Karpas-422 (cell line): ENCODE measurements around the gene LTK. TPM values are rescaled to one million over a fixed set of nuclear protein-coding genes. Genes with fewer than 3 reads are reported as not detected.
A peak's percentile ranks its signal among the peaks of the same experiment; 100 is the strongest.

Experiments used
- DNase-seq: peaks from one replicate; pipeline ENCODE4 v3.0.0-alpha.2; 2015
- H2AFZ ChIP-seq: fragments of 200-600 bp; sonication (generic); 2 replicates; pipeline ENCODE4 v1.6.1; 2014; ENCODE audit warnings: antibody characterized with exemption, low read length, mixed read lengths
- H3K27ac ChIP-seq: fragments of 200-600 bp; sonication (generic); 2 replicates; pipeline ENCODE4 v1.5.1; 2014; ENCODE audit warnings: mild to moderate bottlenecking, low read length, moderate library complexity
- H3K27me3 ChIP-seq: fragments of 200-600 bp; sonication (generic); 2 replicates; pipeline ENCODE4 v1.6.1; 2014; ENCODE audit warnings: low read length, mixed read lengths
- H3K36me3 ChIP-seq: fragments of 200-600 bp; sonication (generic); 2 replicates; pipeline ENCODE4 v1.6.1; 2014; ENCODE audit warnings: low read length, mixed read lengths; ENCODE audit not compliant: insufficient read depth
- H3K4me1 ChIP-seq: fragments of 200-600 bp; sonication (generic); 2 replicates; pipeline ENCODE4 v1.6.1; 2014; ENCODE audit warnings: mild to moderate bottlenecking, low read length, mixed read lengths
- H3K4me2 ChIP-seq: fragments of 200-600 bp; sonication (generic); 2 replicates; pipeline ENCODE4 v1.6.1; 2014; ENCODE audit warnings: low read length, low read depth, mild to moderate bottlenecking; ENCODE audit not compliant: poor library complexity, severe bottlenecking
- H3K4me3 ChIP-seq: fragments of 200-600 bp; sonication (generic); 2 replicates; pipeline ENCODE4 v1.5.1; 2014; ENCODE audit warnings: mild to moderate bottlenecking, antibody characterized with exemption, low read length, mixed read lengths
- H3K79me2 ChIP-seq: fragments of 200-600 bp; sonication (generic); 2 replicates; pipeline ENCODE4 v1.6.1; 2014; ENCODE audit warnings: mild to moderate bottlenecking, low read length, mixed read lengths
- H3K9ac ChIP-seq: fragments of 200-600 bp; sonication (generic); 2 replicates; pipeline ENCODE4 v1.6.0; 2014; ENCODE audit warnings: low read length
- H3K9me2 ChIP-seq: fragments of 200-600 bp; sonication (generic), shearing (Covaris generic); replicated peaks from 2 replicates; pipeline ENCODE4 v1.6.0; 2014; ENCODE audit warnings: mild to moderate bottlenecking, low read length, moderate library complexity; ENCODE audit not compliant: insufficient read depth
- H3K9me3 ChIP-seq: fragments of 300-700, 200-600 bp; sonication (generic); 2 replicates; pipeline ENCODE4 v1.6.1; 2014; ENCODE audit warnings: low read length, mixed read lengths
- H4K20me1 ChIP-seq: fragments of 200-600 bp; sonication (generic); 2 replicates; pipeline ENCODE4 v1.6.1; 2014; ENCODE audit warnings: mild to moderate bottlenecking, antibody characterized with exemption, low read length, low read depth; ENCODE audit not compliant: insufficient read depth
- total RNA-seq: library from RNA; depleted of rRNA; stranded (reverse); fragments of >200 nt; shearing (Covaris generic); gene quantifications from 2 replicates; pipeline ENCODE4 v1.2.3, GENCODE V29; 2014; ENCODE audit warnings: low replicate concordance

LTK gene
- total RNA-seq, 1 experiment from 2014 or later: 0.78 TPM

DNA sequence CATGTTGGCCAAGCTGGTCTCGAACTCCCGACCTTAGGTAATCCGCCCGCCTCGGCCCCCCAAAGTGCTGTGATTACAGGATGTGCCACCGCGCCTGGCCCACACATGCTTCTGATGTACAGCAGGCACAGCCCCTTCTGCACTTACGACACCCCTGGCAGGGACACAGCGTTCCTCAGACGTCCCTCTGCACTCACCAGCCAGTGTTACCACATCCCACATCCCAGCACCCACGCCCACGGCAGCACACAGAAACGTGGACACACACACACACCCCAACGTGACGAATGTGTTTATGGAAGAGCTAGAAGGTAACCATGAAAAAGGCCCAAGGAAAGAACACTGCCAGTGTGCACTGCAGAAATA, 31.0 kb upstream of the LTK start:
- H3K9ac ChIP-seq: peak overlapping the region; percentile 91
- H3K79me2 ChIP-seq: peaks cover 32% of the 10 kb centered on the region
- H4K20me1 ChIP-seq: no peaks in the 10 kb centered on the region
- H3K9me3 ChIP-seq: no peaks in the 10 kb centered on the region
- no peak for DNase-seq
- peaks cover 15% of the 10 kb centered on the region for H3K4me1 ChIP-seq
- H3K27ac ChIP-seq: no peak overlapping the region
- H2AFZ ChIP-seq: no peak overlapping the region
- H3K27me3 ChIP-seq: no peaks in the 10 kb centered on the region
- H3K36me3 ChIP-seq: no peaks in the 10 kb centered on the region
- H3K4me3 ChIP-seq: peak overlapping the region; percentile 98
- H3K4me2 ChIP-seq: peak overlapping the region; percentile 98
- no peaks in the 10 kb centered on the region for H3K9me2 ChIP-seq

DNA sequence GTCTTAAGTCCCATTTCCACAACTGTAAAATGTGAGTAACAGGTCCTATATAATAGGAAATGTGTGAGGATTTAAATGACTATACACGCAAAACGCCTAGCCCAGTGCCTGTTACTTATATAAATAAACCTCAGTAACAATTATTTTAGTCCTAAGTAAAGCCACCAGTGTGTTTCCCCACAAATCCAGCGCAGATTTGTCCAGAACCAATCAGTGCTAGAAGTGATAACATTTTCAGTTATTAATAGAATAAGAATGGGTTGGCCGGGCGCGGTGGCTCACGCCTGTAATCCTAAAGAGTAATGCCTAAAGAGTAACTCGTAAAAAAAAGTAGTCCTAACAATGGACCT, 29.9 kb upstream of the LTK start:
- peak overlapping the region; percentile 75; the same call in 1 of the 2 replicates for H2AFZ ChIP-seq
- H3K27me3 ChIP-seq: no peaks in the 10 kb centered on the region
- H3K36me3 ChIP-seq: no peaks in the 10 kb centered on the region
- peak overlapping the region; percentile 91 for H3K9ac ChIP-seq
- H4K20me1 ChIP-seq: no peaks in the 10 kb centered on the region
- peak overlapping the region; percentile 98 for H3K4me2 ChIP-seq
- DNase-seq: no peak
- peaks cover 32% of the 10 kb centered on the region for H3K79me2 ChIP-seq
- peak overlapping the region; percentile 98 for H3K4me3 ChIP-seq
- H3K9me3 ChIP-seq: no peaks in the 10 kb centered on the region
- no peaks in the 10 kb centered on the region for H3K9me2 ChIP-seq
- H3K27ac ChIP-seq: no peak overlapping the region
- peaks cover 15% of the 10 kb centered on the region for H3K4me1 ChIP-seq

DNA sequence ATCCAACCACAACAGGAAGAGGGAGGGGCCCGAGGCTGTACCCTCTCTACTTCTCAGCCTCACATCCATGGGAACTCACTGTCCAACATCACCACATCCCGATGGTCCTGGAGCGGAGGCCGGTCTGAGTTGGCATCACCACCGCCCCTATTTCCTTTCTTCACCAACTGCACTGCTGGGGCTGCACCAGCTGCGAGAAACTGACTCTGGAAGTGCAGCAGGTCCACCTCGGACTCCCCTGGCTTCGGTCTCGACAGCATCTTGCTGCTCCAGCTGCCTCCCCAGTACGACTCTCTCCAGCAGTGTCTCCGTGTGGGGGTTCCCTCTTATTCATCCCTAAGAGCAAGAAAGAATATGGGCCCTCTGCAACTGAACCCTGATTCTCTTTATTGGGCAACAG, 23.2 kb upstream of the LTK start:
- H2AFZ ChIP-seq: no peak overlapping the region
- H3K27ac ChIP-seq: no peak overlapping the region
- DNase-seq: no peak
- H3K9ac ChIP-seq: no peak overlapping the region
- peaks cover 10% of the 10 kb centered on the region for H3K79me2 ChIP-seq
- H3K36me3 ChIP-seq: no peaks in the 10 kb centered on the region
- H3K9me2 ChIP-seq: no peaks in the 10 kb centered on the region
- no peaks in the 10 kb centered on the region for H3K4me1 ChIP-seq
- no peaks in the 10 kb centered on the region for H3K27me3 ChIP-seq
- H4K20me1 ChIP-seq: no peaks in the 10 kb centered on the region
- no peak overlapping the region for H3K4me3 ChIP-seq
- H3K4me2 ChIP-seq: no peak overlapping the region
- no peaks in the 10 kb centered on the region for H3K9me3 ChIP-seq

DNA sequence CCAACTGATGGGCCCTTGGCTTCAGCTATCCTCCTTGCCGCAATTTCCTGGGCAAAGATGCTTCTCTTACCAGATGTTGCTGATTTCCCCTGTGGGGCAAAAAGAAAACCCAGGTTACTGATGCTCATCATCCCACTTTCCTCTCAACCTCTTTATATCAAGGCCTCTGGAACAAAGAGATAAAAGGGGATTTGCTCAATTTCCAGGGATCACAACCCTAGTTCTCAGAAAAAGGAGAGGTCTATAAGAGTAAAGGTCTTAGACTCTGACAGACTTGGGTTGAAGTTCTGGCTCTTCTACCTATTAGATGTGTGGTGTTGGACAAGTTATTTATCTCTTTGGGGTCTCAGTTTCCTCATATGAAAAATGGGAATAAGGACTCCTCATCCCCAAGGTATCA, 21.9 kb upstream of the LTK start:
- H3K36me3 ChIP-seq: no peaks in the 10 kb centered on the region
- H3K27ac ChIP-seq: no peak overlapping the region
- no peaks in the 10 kb centered on the region for H3K4me1 ChIP-seq
- no peak overlapping the region for H3K9ac ChIP-seq
- H3K9me3 ChIP-seq: no peaks in the 10 kb centered on the region
- H3K4me3 ChIP-seq: no peak overlapping the region
- H3K4me2 ChIP-seq: no peak overlapping the region
- H3K79me2 ChIP-seq: no peaks in the 10 kb centered on the region; the same call in 1 of the 2 replicates
- H3K9me2 ChIP-seq: no peaks in the 10 kb centered on the region
- DNase-seq: no peak
- no peak overlapping the region for H2AFZ ChIP-seq
- no peaks in the 10 kb centered on the region for H3K27me3 ChIP-seq
- H4K20me1 ChIP-seq: no peaks in the 10 kb centered on the region

DNA sequence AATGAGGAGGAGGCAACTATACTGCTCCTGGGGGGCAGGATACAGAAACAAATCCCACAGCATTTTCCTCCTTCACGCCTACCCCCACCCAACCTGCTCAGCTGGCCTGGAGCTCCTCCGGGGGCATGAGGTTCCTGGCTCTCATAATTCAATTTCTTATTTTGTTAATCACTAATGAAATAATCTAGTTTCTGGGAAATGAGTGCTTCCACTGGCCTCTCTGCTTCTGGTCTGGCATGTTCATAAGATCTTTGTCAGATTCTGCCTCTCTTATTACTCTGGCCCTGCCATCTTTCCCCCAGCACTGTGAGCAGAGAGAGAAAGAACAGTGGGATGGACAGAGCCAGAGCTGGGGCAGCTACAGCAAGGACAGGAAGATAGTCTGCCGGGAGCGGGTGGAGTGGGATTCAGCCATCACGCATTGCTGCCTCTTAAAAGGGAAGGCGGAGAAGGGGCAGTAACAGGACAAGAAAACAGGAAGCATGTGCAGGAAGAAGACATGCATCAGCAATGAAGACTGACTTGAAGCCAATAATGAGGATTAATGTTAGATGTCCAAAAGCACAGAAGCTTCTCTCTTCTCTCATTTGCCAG, 16.8 kb upstream of the LTK start:
- H3K36me3 ChIP-seq: no peaks in the 10 kb centered on the region; the same call in 1 of the 2 replicates
- no peak overlapping the region for H3K27ac ChIP-seq
- H3K9ac ChIP-seq: no peak overlapping the region
- no peaks in the 10 kb centered on the region for H3K79me2 ChIP-seq
- no peak overlapping the region for H3K4me2 ChIP-seq
- no peak overlapping the region for H2AFZ ChIP-seq
- H3K27me3 ChIP-seq: no peaks in the 10 kb centered on the region
- no peak overlapping the region for H3K4me3 ChIP-seq
- H4K20me1 ChIP-seq: no peaks in the 10 kb centered on the region
- no peaks in the 10 kb centered on the region for H3K9me3 ChIP-seq
- H3K9me2 ChIP-seq: no peaks in the 10 kb centered on the region
- no peaks in the 10 kb centered on the region for H3K4me1 ChIP-seq
- no peak for DNase-seq

DNA sequence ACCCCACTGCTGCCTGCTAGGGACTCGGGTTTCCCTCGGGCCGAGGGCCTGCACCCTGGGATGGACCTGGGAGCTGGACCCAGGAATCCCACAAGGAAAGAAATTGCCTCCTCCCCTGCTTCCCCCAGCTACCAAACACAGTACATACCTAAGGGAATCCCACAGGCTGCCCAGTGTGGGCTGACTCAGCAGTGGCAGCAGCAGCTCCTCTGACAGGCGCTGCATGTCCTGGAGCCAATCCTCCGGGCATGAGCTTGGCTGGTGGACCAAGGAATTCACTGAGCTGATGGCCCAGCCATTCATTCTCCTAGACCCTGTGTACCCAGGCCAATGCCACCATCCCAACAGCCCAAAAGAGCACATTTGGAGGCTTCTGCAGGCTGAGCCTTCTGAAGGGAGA, 9.5 kb upstream of the LTK start:
- Histone ChIP-seq H3K27ac (no peak overlapping the region), H3K4me3 (no peak overlapping the region), H3K36me3 (no peaks in the 10 kb centered on the region; the same call in 1 of the 2 replicates), H3K9me2 (no peaks in the 10 kb centered on the region), H2AFZ (no peak overlapping the region), H4K20me1 (no peaks in the 10 kb centered on the region), H3K79me2 (no peaks in the 10 kb centered on the region), H3K9ac (no peak overlapping the region), H3K9me3 (no peaks in the 10 kb centered on the region), H3K27me3 (no peaks in the 10 kb centered on the region), H3K4me1 (no peaks in the 10 kb centered on the region), H3K4me2 (no peak overlapping the region)
- DNase-seq: no peak

DNA sequence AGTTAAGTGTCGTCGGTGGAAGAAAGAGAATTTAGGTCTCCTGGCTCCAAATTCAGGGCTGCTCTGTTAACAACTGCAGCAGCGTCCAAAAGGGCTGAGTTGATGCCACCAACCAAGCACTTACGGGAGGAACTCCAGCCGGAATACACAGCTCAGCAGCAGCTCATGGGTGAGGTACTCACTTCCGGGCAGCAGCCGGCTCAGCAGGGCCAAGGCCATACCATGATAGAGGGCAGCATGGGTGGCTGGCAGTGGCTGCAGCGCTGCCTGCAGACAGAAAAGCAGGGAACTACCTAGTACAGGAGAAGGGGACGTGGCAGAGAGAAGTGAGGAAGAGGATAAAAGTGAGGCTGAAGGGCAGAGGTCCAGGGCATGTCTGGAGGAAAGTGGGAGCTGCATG, 8.0 kb upstream of the LTK start:
- H3K9me2 ChIP-seq: no peaks in the 10 kb centered on the region
- no peaks in the 10 kb centered on the region for H3K36me3 ChIP-seq
- no peak overlapping the region for H3K4me3 ChIP-seq
- H3K27me3 ChIP-seq: no peaks in the 10 kb centered on the region
- no peaks in the 10 kb centered on the region for H4K20me1 ChIP-seq
- no peaks in the 10 kb centered on the region for H3K79me2 ChIP-seq
- H3K4me2 ChIP-seq: no peak overlapping the region
- no peak overlapping the region for H3K9ac ChIP-seq
- no peaks in the 10 kb centered on the region for H3K4me1 ChIP-seq
- no peak for DNase-seq
- H3K27ac ChIP-seq: no peak overlapping the region
- H2AFZ ChIP-seq: no peak overlapping the region
- H3K9me3 ChIP-seq: no peaks in the 10 kb centered on the region

DNA sequence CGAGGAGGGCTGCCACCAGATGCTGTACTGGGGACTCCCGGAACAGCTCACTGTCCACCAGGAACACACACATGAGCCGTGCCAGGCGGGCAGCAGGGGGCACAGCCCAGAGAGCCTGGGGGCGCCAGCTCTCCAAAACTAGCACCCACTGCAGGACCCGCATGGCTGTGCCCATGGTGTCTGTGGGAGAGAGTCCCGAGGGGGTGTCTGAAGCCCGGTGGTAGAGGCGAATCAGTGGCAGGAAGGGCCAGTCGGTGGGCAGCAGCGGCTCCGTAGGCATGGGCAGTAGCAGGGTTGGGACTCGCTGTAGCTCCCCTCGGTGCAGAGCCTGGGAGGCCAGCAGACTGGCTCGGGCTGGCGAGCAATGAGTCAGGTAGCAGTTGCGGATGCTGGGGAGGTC, 7.0 kb upstream of the LTK start:
- Histone ChIP-seq H3K79me2 (no peaks in the 10 kb centered on the region), H3K4me1 (no peaks in the 10 kb centered on the region; the same call in 1 of the 2 replicates), H3K4me3 (no peak overlapping the region), H3K9me3 (no peaks in the 10 kb centered on the region), H2AFZ (no peak overlapping the region), H3K4me2 (no peak overlapping the region), H3K27me3 (no peaks in the 10 kb centered on the region), H3K36me3 (no peaks in the 10 kb centered on the region), H3K27ac (no peak overlapping the region), H4K20me1 (no peaks in the 10 kb centered on the region), H3K9me2 (no peaks in the 10 kb centered on the region), H3K9ac (no peak overlapping the region)
- DNase-seq: no peak
